Fibroblast of the aortic adventitia (primary cell): ENCODE data around the gene WNK1. TPM values are rescaled to one million over a fixed set of nuclear protein-coding genes. Genes with fewer than 3 reads are reported as not detected.

Experiments used
- DNase-seq: peaks from one replicate; pipeline ENCODE4 v3.0.0-alpha.2; 2010; ENCODE audit warnings: low read depth
- H3K4me3 ChIP-seq: 2 replicates; pipeline ENCODE4 v1.5.1; 2011; ENCODE audit warnings: low read depth, mild to moderate bottlenecking, control low read depth, low read length, moderate library complexity
- CTCF ChIP-seq: IDR thresholded peaks from 2 replicates; pipeline ENCODE4 v1.5.1; 2011; ENCODE audit warnings: mild to moderate bottlenecking, low read length, control low read depth, inconsistent platforms; ENCODE audit not compliant: insufficient read depth
- total RNA-seq: library from RNA; depleted of rRNA; stranded (reverse); fragments of >200 nt; gene quantifications from 2 replicates; pipeline ENCODE4 v1.2.3, GENCODE V29; 2012; ENCODE audit warnings: low replicate concordance

WNK1 gene
- total RNA-seq, 1 donor, result 91.7 TPM

- H3K4me3 ChIP-seq, result no peak overlapping the region
- TF ChIP-seq CTCF, result no peak
- peak; percentile 19 for DNase-seq
Measured at GRCh38 chr12:946631-947030, 194.3 kb downstream of the WNK1 start.

- no peak for DNase-seq
- TF ChIP-seq CTCF, result no peak
- H3K4me3 ChIP-seq, result peak overlapping the region; percentile 96
Measured at GRCh38 chr12:948238-948637, 195.9 kb downstream of the WNK1 start.

- peak within 1 kb of the TSS; percentile 96 for H3K4me3 ChIP-seq
- peak; percentile 99 for DNase-seq
- TF ChIP-seq CTCF, result peak; percentile 95
Measured at GRCh38 chr12:949453-950191, 197.2 kb downstream of the WNK1 start, which contains the start of gene RAD52. RAD52 (minus strand) TSS chr12:949694; CDS start chr12:933058, 16,636 bp downstream.

GRCh38 chr12:951176-951575 lies 198.8 kb downstream of the WNK1 start:
- no peak for TF ChIP-seq CTCF
- H3K4me3 ChIP-seq, result no peak overlapping the region
- no peak for DNase-seq

- no peak for TF ChIP-seq CTCF
- peak; percentile 44 for DNase-seq
- no peak overlapping the region for H3K4me3 ChIP-seq
Measured at GRCh38 chr12:953776-954175, 201.4 kb downstream of the WNK1 start.

- H3K4me3 ChIP-seq, result no peak overlapping the region
- no peak for DNase-seq
- TF ChIP-seq CTCF, result no peak
Measured at GRCh38 chr12:954741-955140, 202.4 kb downstream of the WNK1 start.

GRCh38 chr12:955939-956338 lies 203.6 kb downstream of the WNK1 start:
- no peak for DNase-seq
- TF ChIP-seq CTCF, result no peak
- H3K4me3 ChIP-seq, result no peak overlapping the region
